HG03039 (cell line): ENCODE data around the gene HLA-B.

Experiments
- ATAC-seq: cut with Tn5 transposase; IDR thresholded peaks from one replicate; pipeline ENCODE4 v1.9.1; 2021; ENCODE audit warnings: mild to moderate bottlenecking, moderate library complexity; ENCODE audit not compliant: unreplicated experiment

Gene HLA-B

GRCh38 chr6:31353384-31353945, 3.5 kb downstream of the HLA-B start:
- ATAC-seq: no peak

GRCh38 chr6:31352683-31353383, 4.1 kb downstream of the HLA-B start:
- ATAC-seq: no peak

- no peak for ATAC-seq
Measured at GRCh38 chr6:31352310-31352682, 4.7 kb downstream of the HLA-B start.

GRCh38 chr6:31351401-31352309, 5.3 kb downstream of the HLA-B start:
- no peak for ATAC-seq

- ATAC-seq: no peak
Measured at GRCh38 chr6:31351033-31351380, 6.0 kb downstream of the HLA-B start.

GRCh38 chr6:31350196-31351032, 6.6 kb downstream of the HLA-B start:
- ATAC-seq: no peak

- no peak for ATAC-seq
Measured at GRCh38 chr6:31349301-31349700, 7.7 kb downstream of the HLA-B start.

GRCh38 chr6:31345026-31345730, 11.8 kb downstream of the HLA-B start:
- no peak for ATAC-seq

- ATAC-seq: no peak
Measured at GRCh38 chr6:31340228-31340627, 16.8 kb downstream of the HLA-B start.

GRCh38 chr6:31339210-31339609, 17.8 kb downstream of the HLA-B start:
- no peak for ATAC-seq

GRCh38 chr6:31336896-31337496, 20.0 kb downstream of the HLA-B start:
- no peak for ATAC-seq

- ATAC-seq: no peak
Measured at GRCh38 chr6:31332637-31333602, 24.1 kb downstream of the HLA-B start.

- no peak for ATAC-seq
Measured at GRCh38 chr6:31328355-31328960, 28.5 kb downstream of the HLA-B start.

- ATAC-seq: no peak
Measured at GRCh38 chr6:31321820-31322219, 35.2 kb downstream of the HLA-B start.

GRCh38 chr6:31321005-31321707, 35.8 kb downstream of the HLA-B start:
- no peak for ATAC-seq

GRCh38 chr6:31317036-31317435, 39.9 kb downstream of the HLA-B start:
- no peak for ATAC-seq

GRCh38 chr6:31309641-31310040, 47.3 kb downstream of the HLA-B start:
- no peak for ATAC-seq

GRCh38 chr6:31308845-31309175, 48.2 kb downstream of the HLA-B start:
- no peak for ATAC-seq
